ENCODE measurements around the gene ARL3. TPM values are rescaled to one million over a fixed set of nuclear protein-coding genes. Genes with fewer than 3 reads are reported as not detected.

Gene ARL3
- total and polyA plus RNA-seq, 2 experiments from 2014 or later: 8.5 to 22.6 TPM

- no peak for TF ChIP-seq ZNF331 (CRISPR knock-in tag; IDR thresholded peaks at IDR 0.05; ENCODE audit: low read depth)
- no peak for TF ChIP-seq CREB1 (CRISPR knock-in tag; IDR thresholded peaks at IDR 0.05; ENCODE audit: low read depth)
These were observed 7.8 kb upstream of the ARL3 start (continued) for GRCh38 chr10:102721954-102722353.

GRCh38 chr10:102720775-102721301 is 6.6 kb upstream of the ARL3 start:
- Histone ChIP-seq H3K4me2 (no peak overlapping the region), H2AFZ (no peak overlapping the region), H3K79me2 (replicated peaks; ENCODE audit: insufficient read depth) (peaks cover 90% of the 10 kb centered on the region), H3K36me3 (ENCODE audit: insufficient read depth) (peaks cover 19% of the 10 kb centered on the region; the same call in 1 of the 2 replicates), H3K4me3 (no peak overlapping the region), H3K4me1 (ENCODE audit: insufficient read depth) (peaks cover 32% of the 10 kb centered on the region), H3F3A (replicated peaks; ENCODE audit: low read depth) (0 out of 2 replicates have a peak, but pooled peaks cover 3% of the 10 kb centered on the region), H3K27me3 (ENCODE audit: insufficient read depth) (no peaks in the 10 kb centered on the region), H3K9me2 (ENCODE audit: insufficient read depth) (no peaks in the 10 kb centered on the region), H3K27ac (ENCODE audit: low read depth) (peak overlapping the region; percentile 83), H4K20me1 (replicated peaks; ENCODE audit: insufficient read depth) (peaks cover 46% of the 10 kb centered on the region)
- ATAC-seq: no peak
- Mint-ChIP-seq H3K4me1 (peaks cover 43% of the 10 kb centered on the region), H3K4me3 (no peak overlapping the region), H3K36me3 (ENCODE audit: low read depth) (peaks cover 54% of the 10 kb centered on the region), H3K27ac (peak overlapping the region; percentile 88), H3K9me3 (no peaks in the 10 kb centered on the region), H3K27me3 (ENCODE audit: insufficient read depth, low read depth, poor library complexity) (peaks cover 2% of the 10 kb centered on the region)
- DNase-seq (ENCODE audit: low spot score): no peak
- no peak for TF ChIP-seq EZH2phosphoT487 (IDR thresholded peaks at IDR 0.05; ENCODE audit: unreplicated experiment)

GRCh38 chr10:102720337-102720736 is 6.1 kb upstream of the ARL3 start:
- peaks cover 54% of the 10 kb centered on the region for H3K36me3 Mint-ChIP-seq (ENCODE audit: low read depth)

More at GRCh38 chr10:102720337-102720736, 6.1 kb upstream of the ARL3 start:
- Histone ChIP-seq H2AFZ (no peak overlapping the region), H3K36me3 (ENCODE audit: insufficient read depth) (peaks cover 19% of the 10 kb centered on the region; the same call in 1 of the 2 replicates), H3K79me2 (replicated peaks; ENCODE audit: insufficient read depth) (peaks cover 95% of the 10 kb centered on the region), H4K20me1 (replicated peaks; ENCODE audit: insufficient read depth) (peaks cover 46% of the 10 kb centered on the region), H3K4me2 (no peak overlapping the region), H3K4me1 (ENCODE audit: insufficient read depth) (peaks cover 36% of the 10 kb centered on the region), H3K27me3 (ENCODE audit: insufficient read depth) (no peaks in the 10 kb centered on the region), H3K27ac (ENCODE audit: low read depth) (peak overlapping the region; percentile 83), H3F3A (replicated peaks; ENCODE audit: low read depth) (0 out of 2 replicates have a peak, but pooled peaks cover 3% of the 10 kb centered on the region), H3K9me2 (ENCODE audit: insufficient read depth) (no peaks in the 10 kb centered on the region), H3K4me3 (no peak overlapping the region)
- Mint-ChIP-seq H3K4me3 (no peak overlapping the region), H3K4me1 (peaks cover 45% of the 10 kb centered on the region), H3K27me3 (ENCODE audit: insufficient read depth, low read depth, poor library complexity) (peaks cover 2% of the 10 kb centered on the region), H3K27ac (peak overlapping the region; percentile 88), H3K9me3 (no peaks in the 10 kb centered on the region)
- DNase-seq (ENCODE audit: low spot score): no peak
- no peak for ATAC-seq
- TF ChIP-seq CREB1 (CRISPR knock-in tag; IDR thresholded peaks at IDR 0.05; ENCODE audit: low read depth) (no peak), CTCF (conservative IDR thresholded peaks at IDR 0.05; ENCODE audit: low read depth in 2 of 2) (no peak), ZNF114 (CRISPR knock-in tag; IDR thresholded peaks at IDR 0.05) (no peak)
